ENCODE data around the gene CGAS. TPM values are rescaled to one million over a fixed set of nuclear protein-coding genes. Genes with fewer than 3 reads are reported as not detected.

CGAS gene
- total and polyA plus RNA-seq, 9 of the 15 experiments (the other 6 are each of a cell fraction or from before 2014, with no cell fraction given): 0.01 to 0.32 (median 0.06) TPM; not detected in 2

GRCh38 chr6:73461537-73462350, 9.6 kb upstream of the CGAS start, which contains the start of gene MTO1 (continued):
- TF ChIP-seq ZNF224 (CRISPR knock-in tag; IDR thresholded peaks at IDR 0.05) (no peak), HDAC3 (IDR thresholded peaks at IDR 0.05; ENCODE audit: borderline replicate concordance, partially characterized antibody) (no peak), CREBBP (IDR thresholded peaks at IDR 0.05; ENCODE audit: low read depth, low read length) (no peak), ZNF507 (tag; conservative IDR thresholded peaks at IDR 0.05) (no peak), ZNF780A (CRISPR knock-in tag; IDR thresholded peaks at IDR 0.05) (no peak), XRCC5 (IDR thresholded peaks at IDR 0.05; ENCODE audit: low read depth, low read length) (0 out of 2 replicates have a peak, but pooled peaks have one; percentile 46), ZBTB33 (CRISPR knock-in tag; IDR thresholded peaks at IDR 0.05) (no peak), SNRNP70 (optimal IDR thresholded peaks at IDR 0.05; ENCODE audit: low read depth, low read length) (no peak), ZHX1 (conservative IDR thresholded peaks at IDR 0.05; ENCODE audit: low read length) (0 out of 2 replicates have a peak, but pooled peaks have one; percentile 33), BRD4 (IDR thresholded peaks at IDR 0.05) (peak; percentile 84; the same call in 1 of the 2 replicates), TAF9B (IDR thresholded peaks at IDR 0.05; ENCODE audit: partially characterized antibody) (peak; percentile 89), ZNF384 (IDR thresholded peaks at IDR 0.05; ENCODE audit: low read depth, low read length) (peak; percentile 11; the same call in 1 of the 2 replicates), SMAD3 (CRISPR knock-in tag; conservative IDR thresholded peaks at IDR 0.05) (peak; percentile 73), HMG20A (CRISPR knock-in tag; conservative IDR thresholded peaks at IDR 0.05) (no peak), ZBTB12 (CRISPR knock-in tag; IDR thresholded peaks at IDR 0.05) (no peak), ATF7 (IDR thresholded peaks at IDR 0.05) (peak; percentile 83), SP1 (CRISPR knock-in tag; IDR thresholded peaks at IDR 0.05) (peak; percentile 54; the same call in 1 of the 2 replicates)
- TF ChIP-seq, protein P1, sequence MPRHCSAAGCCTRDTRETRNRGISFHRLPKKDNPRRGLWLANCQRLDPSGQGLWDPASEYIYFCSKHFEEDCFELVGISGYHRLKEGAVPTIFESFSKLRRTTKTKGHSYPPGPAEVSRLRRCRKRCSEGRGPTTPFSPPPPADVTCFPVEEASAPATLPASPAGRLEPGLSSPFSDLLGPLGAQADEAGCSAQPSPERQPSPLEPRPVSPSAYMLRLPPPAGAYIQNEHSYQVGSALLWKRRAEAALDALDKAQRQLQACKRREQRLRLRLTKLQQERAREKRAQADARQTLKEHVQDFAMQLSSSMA (CRISPR knock-in tag; IDR thresholded peaks at IDR 0.05): no peak
- TF ChIP-seq, protein P2, sequence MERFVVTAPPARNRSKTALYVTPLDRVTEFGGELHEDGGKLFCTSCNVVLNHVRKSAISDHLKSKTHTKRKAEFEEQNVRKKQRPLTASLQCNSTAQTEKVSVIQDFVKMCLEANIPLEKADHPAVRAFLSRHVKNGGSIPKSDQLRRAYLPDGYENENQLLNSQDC (CRISPR knock-in tag; IDR thresholded peaks at IDR 0.05): no peak
- TF ChIP-seq, protein P3, sequence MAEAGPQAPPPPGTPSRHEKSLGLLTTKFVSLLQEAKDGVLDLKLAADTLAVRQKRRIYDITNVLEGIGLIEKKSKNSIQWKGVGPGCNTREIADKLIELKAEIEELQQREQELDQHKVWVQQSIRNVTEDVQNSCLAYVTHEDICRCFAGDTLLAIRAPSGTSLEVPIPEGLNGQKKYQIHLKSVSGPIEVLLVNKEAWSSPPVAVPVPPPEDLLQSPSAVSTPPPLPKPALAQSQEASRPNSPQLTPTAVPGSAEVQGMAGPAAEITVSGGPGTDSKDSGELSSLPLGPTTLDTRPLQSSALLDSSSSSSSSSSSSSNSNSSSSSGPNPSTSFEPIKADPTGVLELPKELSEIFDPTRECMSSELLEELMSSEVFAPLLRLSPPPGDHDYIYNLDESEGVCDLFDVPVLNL (CRISPR knock-in tag; IDR thresholded peaks at IDR 0.05; ENCODE audit: low read depth): no peak

All from K562 (cell line).